Glutamatergic neuron (in vitro differentiated cells): ENCODE results near the gene ASPN. TPM values are rescaled to one million over a fixed set of nuclear protein-coding genes. Genes with fewer than 3 reads are reported as not detected.

Experiments used
- DNase-seq: peaks from one replicate; pipeline ENCODE4 v3.0.0; 2022
- H3K27ac Mint-ChIP-seq: one replicate; pipeline ENCODE4 v1.8.0; 2020; ENCODE audit warnings: mild to moderate bottlenecking, mixed read lengths, inconsistent platforms; ENCODE audit not compliant: unreplicated experiment
- H3K27me3 Mint-ChIP-seq: one replicate; pipeline ENCODE4 v1.8.0; 2020; ENCODE audit warnings: mild to moderate bottlenecking, moderate library complexity, mixed read lengths, inconsistent platforms; ENCODE audit not compliant: unreplicated experiment
- H3K36me3 Mint-ChIP-seq: one replicate; pipeline ENCODE4 v1.8.0; 2020; ENCODE audit warnings: mild to moderate bottlenecking, mixed read lengths, inconsistent platforms; ENCODE audit not compliant: unreplicated experiment
- H3K4me1 Mint-ChIP-seq: one replicate; pipeline ENCODE4 v1.8.0; 2020; ENCODE audit warnings: mild to moderate bottlenecking, low read depth, mixed read lengths, inconsistent platforms; ENCODE audit not compliant: unreplicated experiment
- H3K4me3 Mint-ChIP-seq: one replicate; pipeline ENCODE4 v1.8.0; 2020; ENCODE audit warnings: mild to moderate bottlenecking, mixed read lengths, inconsistent platforms; ENCODE audit not compliant: unreplicated experiment
- H3K9me3 Mint-ChIP-seq: one replicate; pipeline ENCODE4 v1.8.0; 2020; ENCODE audit warnings: mild to moderate bottlenecking, moderate library complexity, mixed read lengths, inconsistent platforms; ENCODE audit not compliant: unreplicated experiment
- total RNA-seq: library from RNA; stranded (reverse); fragmentation: NEBNext Ultra II Directional; extraction: Animal tissue kit (Norgen Biotek cat#: 25700); gene quantifications from one replicate; pipeline ENCODE4 v1.2.1, GENCODE V29; 2021; ENCODE audit not compliant: unreplicated experiment
- TF ChIP-seq, protein P1 (sequence below): fragments of 200-600 bp; sonication (generic); IDR thresholded peaks from one replicate; pipeline ENCODE4 v1.5.0; 2021; ENCODE audit not compliant: partially characterized antibody, unreplicated experiment

The ASPN gene
- total RNA-seq, 1 donor from 2014 or later, result not detected

DNA sequence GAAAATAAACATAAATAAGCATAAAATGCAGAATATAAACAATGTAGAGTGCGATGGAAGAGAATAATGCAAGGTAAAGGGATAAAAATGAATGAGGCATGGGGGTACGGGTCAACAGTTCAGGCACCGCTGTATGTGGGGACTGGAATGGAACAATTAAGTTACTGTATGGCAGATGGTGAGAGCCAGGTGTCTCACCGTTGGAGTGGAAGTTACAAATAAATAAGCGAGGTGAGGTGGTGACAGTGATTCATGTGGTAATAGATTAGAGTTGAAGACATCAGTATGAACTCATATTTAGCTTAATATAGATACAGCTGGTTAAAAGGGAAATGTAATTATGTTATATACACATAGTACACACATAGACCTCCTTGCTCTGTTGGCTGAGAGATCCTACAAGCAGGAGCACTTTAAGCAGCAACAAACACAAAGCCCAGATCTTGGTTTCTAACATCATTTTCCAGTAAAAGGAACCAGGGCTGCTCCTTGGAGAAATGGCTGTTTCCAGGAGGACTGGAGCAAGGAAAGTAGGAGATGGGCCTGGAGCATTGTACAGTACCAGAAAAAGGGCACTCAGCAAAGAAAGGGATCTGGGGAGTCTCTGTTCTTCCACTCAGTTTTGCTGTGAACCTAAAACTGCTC lies 55.7 kb downstream of the ASPN start:
- H3K27me3 Mint-ChIP-seq, result no peaks in the 10 kb centered on the region
- H3K36me3 Mint-ChIP-seq, result no peaks in the 10 kb centered on the region
- H3K27ac Mint-ChIP-seq, result no peak overlapping the region
- H3K4me3 Mint-ChIP-seq, result no peak overlapping the region
- no peaks in the 10 kb centered on the region for H3K9me3 Mint-ChIP-seq
- TF ChIP-seq, protein P1, sequence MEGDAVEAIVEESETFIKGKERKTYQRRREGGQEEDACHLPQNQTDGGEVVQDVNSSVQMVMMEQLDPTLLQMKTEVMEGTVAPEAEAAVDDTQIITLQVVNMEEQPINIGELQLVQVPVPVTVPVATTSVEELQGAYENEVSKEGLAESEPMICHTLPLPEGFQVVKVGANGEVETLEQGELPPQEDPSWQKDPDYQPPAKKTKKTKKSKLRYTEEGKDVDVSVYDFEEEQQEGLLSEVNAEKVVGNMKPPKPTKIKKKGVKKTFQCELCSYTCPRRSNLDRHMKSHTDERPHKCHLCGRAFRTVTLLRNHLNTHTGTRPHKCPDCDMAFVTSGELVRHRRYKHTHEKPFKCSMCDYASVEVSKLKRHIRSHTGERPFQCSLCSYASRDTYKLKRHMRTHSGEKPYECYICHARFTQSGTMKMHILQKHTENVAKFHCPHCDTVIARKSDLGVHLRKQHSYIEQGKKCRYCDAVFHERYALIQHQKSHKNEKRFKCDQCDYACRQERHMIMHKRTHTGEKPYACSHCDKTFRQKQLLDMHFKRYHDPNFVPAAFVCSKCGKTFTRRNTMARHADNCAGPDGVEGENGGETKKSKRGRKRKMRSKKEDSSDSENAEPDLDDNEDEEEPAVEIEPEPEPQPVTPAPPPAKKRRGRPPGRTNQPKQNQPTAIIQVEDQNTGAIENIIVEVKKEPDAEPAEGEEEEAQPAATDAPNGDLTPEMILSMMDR, result no peak
- no peak for DNase-seq
- peaks cover 10% of the 10 kb centered on the region for H3K4me1 Mint-ChIP-seq

DNA sequence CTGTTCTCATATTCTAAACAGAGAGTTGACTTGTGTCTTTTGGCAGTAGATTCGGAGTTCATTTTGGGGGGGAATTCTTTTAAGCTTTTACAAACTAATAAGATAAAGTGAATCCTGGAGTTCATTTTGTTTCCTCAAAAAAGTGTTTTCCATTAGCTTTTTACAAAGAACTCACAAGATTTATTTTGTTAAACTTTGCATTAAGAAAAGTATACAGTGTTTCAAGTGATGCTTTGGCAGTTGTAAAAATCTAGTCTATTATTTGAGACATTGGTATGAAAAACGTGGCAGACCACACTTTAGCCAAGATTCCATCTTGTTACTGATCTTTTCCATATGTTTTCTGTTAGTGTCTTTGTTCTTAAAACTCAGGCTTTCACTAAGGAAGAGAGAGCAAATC lies 56.8 kb downstream of the ASPN start:
- Mint-ChIP-seq H3K27ac (no peak overlapping the region), H3K36me3 (no peaks in the 10 kb centered on the region), H3K4me1 (peaks cover 10% of the 10 kb centered on the region), H3K27me3 (no peaks in the 10 kb centered on the region), H3K9me3 (no peaks in the 10 kb centered on the region), H3K4me3 (no peak overlapping the region)
- TF ChIP-seq, protein P1, result no peak
- DNase-seq, result no peak

DNA sequence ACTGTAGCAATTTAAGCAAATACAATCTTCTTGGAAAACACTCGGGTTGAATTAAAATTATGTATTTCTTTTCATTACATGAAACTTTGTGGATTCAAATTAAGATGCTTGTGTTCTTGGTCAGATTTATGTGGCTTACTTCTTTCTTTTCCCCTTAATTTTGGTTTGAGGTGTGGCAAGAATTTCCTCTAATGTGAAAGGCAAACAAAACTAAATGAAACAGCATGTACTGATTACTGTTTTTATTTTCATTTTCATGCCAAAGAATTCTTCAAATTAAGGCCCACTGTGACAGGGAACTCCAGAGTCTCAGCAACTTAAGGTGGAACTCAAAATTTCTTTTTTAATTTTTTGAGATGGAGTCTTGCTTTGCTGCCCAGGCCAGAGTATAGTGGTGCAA lies 58.0 kb downstream of the ASPN start, which contains the start of gene OMD:
Gene OMD (minus strand): TSS at position 132 of the 400 bp plus-strand sequence. CDS start 6,913 bp downstream, outside the sequence.
- Mint-ChIP-seq H3K4me3 (no peak within 1 kb of the TSS), H3K27ac (no peak within 1 kb of the TSS), H3K36me3 (no peaks in the 10 kb centered on the region), H3K9me3 (no peaks in the 10 kb centered on the region), H3K4me1 (peaks cover 10% of the 10 kb centered on the region), H3K27me3 (no peaks in the 10 kb centered on the region)
- TF ChIP-seq, protein P1, result no peak
- DNase-seq, result no peak

DNA sequence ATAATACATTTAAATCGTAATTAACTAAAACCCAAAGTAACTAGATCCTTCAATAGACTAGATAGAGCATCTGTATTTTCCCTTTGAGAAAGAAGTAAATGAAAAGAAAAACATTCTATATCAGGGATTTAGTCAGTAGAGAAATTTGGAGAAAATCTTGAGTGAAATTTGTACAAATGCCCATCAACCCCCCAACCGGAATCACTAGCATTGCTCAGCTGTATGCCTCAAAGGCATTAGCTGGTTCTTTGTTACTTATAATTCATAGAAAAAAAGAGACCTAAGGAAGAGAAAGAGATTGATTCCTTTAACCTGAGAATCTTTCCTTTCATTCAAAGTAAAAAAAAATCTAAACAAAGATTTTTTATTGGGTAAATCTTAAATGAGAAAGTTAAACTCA lies 58.7 kb downstream of the ASPN start:
- TF ChIP-seq, protein P1, result no peak

DNA sequence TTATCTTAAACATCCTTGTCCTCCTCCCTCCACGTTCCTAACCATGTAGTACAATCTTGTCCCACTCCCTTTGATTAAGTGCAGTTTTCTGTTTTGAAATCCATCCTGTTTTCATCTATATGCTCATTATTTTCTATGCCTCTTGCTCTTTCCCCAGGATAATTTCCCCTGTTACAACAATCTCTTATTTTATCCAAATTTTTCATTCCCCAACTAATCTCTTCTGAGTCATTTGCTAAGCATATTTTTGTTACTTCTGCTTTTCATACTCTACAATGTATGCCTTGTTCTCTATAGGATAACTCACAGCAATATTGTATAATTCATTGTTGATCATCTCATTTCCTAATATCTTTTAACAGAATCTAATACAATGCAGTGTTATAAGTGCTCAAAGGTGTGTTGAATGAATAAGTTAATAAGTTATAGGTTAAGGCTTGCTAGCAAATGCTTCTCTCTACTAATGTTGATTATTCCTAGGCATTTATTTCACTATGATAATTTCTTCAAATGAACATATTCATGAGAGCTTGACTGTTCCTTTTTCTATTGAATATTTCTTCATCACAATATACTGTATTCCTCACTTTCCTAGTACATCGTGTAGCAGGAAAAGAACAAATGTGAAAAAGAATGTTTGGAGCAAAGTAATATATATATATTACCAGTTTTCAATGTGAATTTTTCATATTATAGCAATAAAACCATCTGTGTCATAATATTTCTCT lies 59.5 kb downstream of the ASPN start:
- Mint-ChIP-seq H3K9me3 (no peaks in the 10 kb centered on the region), H3K27ac (no peak overlapping the region), H3K4me1 (peaks cover 10% of the 10 kb centered on the region), H3K27me3 (no peaks in the 10 kb centered on the region), H3K4me3 (no peak overlapping the region), H3K36me3 (no peaks in the 10 kb centered on the region)
- TF ChIP-seq, protein P1, result no peak
- no peak for DNase-seq

More for the DNA sequence above, 58.7 kb downstream of the ASPN start:
- H3K27me3 Mint-ChIP-seq, result no peaks in the 10 kb centered on the region
- no peak overlapping the region for H3K27ac Mint-ChIP-seq
- no peak for DNase-seq
- no peaks in the 10 kb centered on the region for H3K36me3 Mint-ChIP-seq
- no peak overlapping the region for H3K4me3 Mint-ChIP-seq
- peaks cover 10% of the 10 kb centered on the region for H3K4me1 Mint-ChIP-seq
- no peaks in the 10 kb centered on the region for H3K9me3 Mint-ChIP-seq
